H9 (cell line): ENCODE measurements around the gene RPS6KA6. TPM values are rescaled to one million over a fixed set of nuclear protein-coding genes. Genes with fewer than 3 reads are reported as not detected.

Source experiments
- DNase-seq: peaks from one replicate; pipeline ENCODE4 v3.0.0-alpha.2; 2017
- H2AFZ ChIP-seq: one replicate; pipeline ENCODE4 v1.6.1; 2013; ENCODE audit warnings: mild to moderate bottlenecking, low read length, control low read depth, moderate library complexity
- H2AK5ac ChIP-seq: 2 replicates; pipeline ENCODE4 v1.6.1; 2013; ENCODE audit warnings: low read length, control low read depth, mixed read lengths; ENCODE audit not compliant: insufficient read length
- H2BK120ac ChIP-seq: one replicate; pipeline ENCODE4 v1.6.1; 2013; ENCODE audit warnings: low read depth, mild to moderate bottlenecking, low read length, control low read depth, inconsistent platforms; ENCODE audit not compliant: poor library complexity, severe bottlenecking
- H2BK12ac ChIP-seq: 2 replicates; pipeline ENCODE4 v1.6.1; 2013; ENCODE audit warnings: low read length, control low read depth, mixed read lengths, low read depth; ENCODE audit not compliant: insufficient read length
- H2BK15ac ChIP-seq: 2 replicates; pipeline ENCODE4 v1.6.1; 2013; ENCODE audit warnings: low read depth, low read length, control low read depth
- H2BK20ac ChIP-seq: one replicate; pipeline ENCODE4 v1.6.1; 2013; ENCODE audit warnings: low read depth, mild to moderate bottlenecking, low read length, control low read depth, inconsistent platforms; ENCODE audit not compliant: poor library complexity, severe bottlenecking
- H2BK5ac ChIP-seq: 2 replicates; pipeline ENCODE4 v1.6.1; 2013; ENCODE audit warnings: low read length, control low read depth, mixed read lengths; ENCODE audit not compliant: insufficient read length
- H3K14ac ChIP-seq: 2 replicates; pipeline ENCODE4 v1.6.1; 2013; ENCODE audit warnings: low read length, control low read depth; ENCODE audit not compliant: insufficient read depth
- H3K18ac ChIP-seq: 2 replicates; pipeline ENCODE4 v1.6.1; 2013; ENCODE audit warnings: low read depth, mild to moderate bottlenecking, mixed read lengths, low read length, control low read depth; ENCODE audit not compliant: insufficient read length
- H3K23ac ChIP-seq: 2 replicates; pipeline ENCODE4 v1.6.1; 2013; ENCODE audit warnings: low read length, control low read depth, mixed read lengths, low read depth; ENCODE audit not compliant: insufficient read length
- H3K23me2 ChIP-seq: 2 replicates; pipeline ENCODE4 v1.6.1; 2013; ENCODE audit warnings: low read depth, mild to moderate bottlenecking, mixed read lengths, low read length, control low read depth; ENCODE audit not compliant: insufficient read length, poor library complexity, severe bottlenecking
- H3K27ac ChIP-seq: 2 replicates; pipeline ENCODE4 v1.5.1; 2013; ENCODE audit warnings: low read length, control low read depth, mixed read lengths, low read depth; ENCODE audit not compliant: insufficient read length
- H3K27me3 ChIP-seq: 2 replicates; pipeline ENCODE4 v1.6.1; 2013; ENCODE audit warnings: low read length, control low read depth, inconsistent platforms; ENCODE audit not compliant: insufficient read depth
- H3K4ac ChIP-seq: 2 replicates; pipeline ENCODE4 v1.6.1; 2013; ENCODE audit warnings: low read depth, mild to moderate bottlenecking, control low read depth, inconsistent platforms, low read length, moderate library complexity
- H3K4me1 ChIP-seq: 2 replicates; pipeline ENCODE4 v1.6.1; 2013; ENCODE audit warnings: low read length, control low read depth, inconsistent platforms; ENCODE audit not compliant: insufficient read depth
- H3K4me2 ChIP-seq: 2 replicates; pipeline ENCODE4 v1.6.1; 2013; ENCODE audit warnings: low read length, control low read depth, mixed read lengths; ENCODE audit not compliant: insufficient read length, insufficient read depth
- H3K56ac ChIP-seq: 2 replicates; pipeline ENCODE4 v1.6.1; 2013; ENCODE audit warnings: low read depth, mild to moderate bottlenecking, mixed read lengths, low read length, control low read depth; ENCODE audit not compliant: insufficient read length
- H3K79me1 ChIP-seq: 2 replicates; pipeline ENCODE4 v1.6.1; 2013; ENCODE audit warnings: low read depth, mild to moderate bottlenecking, moderate library complexity, low read length, control low read depth, inconsistent platforms; ENCODE audit not compliant: insufficient read depth, poor library complexity, severe bottlenecking
- H3K79me2 ChIP-seq: 2 replicates; pipeline ENCODE4 v1.6.1; 2013; ENCODE audit warnings: low read length, control low read depth, inconsistent platforms; ENCODE audit not compliant: insufficient read depth
- H3K9ac ChIP-seq: 2 replicates; pipeline ENCODE4 v1.6.1; 2013; ENCODE audit warnings: low read length, control low read depth, mixed read lengths; ENCODE audit not compliant: insufficient read length; ENCODE audit errors: extremely low read depth
- H3K9me3 ChIP-seq: one replicate; pipeline ENCODE4 v1.6.1; 2013; ENCODE audit warnings: low read depth, low read length, inconsistent platforms; ENCODE audit not compliant: control insufficient read depth
- H3T11ph ChIP-seq: one replicate; pipeline ENCODE4 v1.6.1; 2013; ENCODE audit warnings: mild to moderate bottlenecking, low read length, control low read depth, inconsistent platforms
- H4K20me1 ChIP-seq: one replicate; pipeline ENCODE4 v1.6.1; 2013; ENCODE audit not compliant: control insufficient read depth, insufficient read length, insufficient read depth
- H4K5ac ChIP-seq: 2 replicates; pipeline ENCODE4 v1.6.1; 2013; ENCODE audit warnings: low read depth, mild to moderate bottlenecking, mixed read lengths, low read length, control low read depth; ENCODE audit not compliant: insufficient read length
- H4K8ac ChIP-seq: replicated peaks from 2 replicates; pipeline ENCODE4 v1.6.1; 2013; ENCODE audit warnings: low read length, control low read depth, mixed read lengths, low read depth; ENCODE audit not compliant: insufficient read length
- H4K91ac ChIP-seq: 2 replicates; pipeline ENCODE4 v1.6.1; 2013; ENCODE audit warnings: low read depth, mild to moderate bottlenecking, moderate library complexity, mixed read lengths, low read length, control low read depth; ENCODE audit not compliant: insufficient read length
- H3K27ac Mint-ChIP-seq, 3 experiments: 2 replicates in 2 of 3; 3 replicates in 1 of 3; pipeline ENCODE4 v1.8.0; 2020 to 2021; ENCODE audit warnings: mixed read lengths in 3 of 3, mild to moderate bottlenecking in 1 of 3, moderate library complexity in 1 of 3
- H3K27me3 Mint-ChIP-seq: 2 replicates; pipeline ENCODE4 v1.8.0; 2021; ENCODE audit warnings: low read depth, mild to moderate bottlenecking, moderate library complexity, mixed read lengths
- H3K36me3 Mint-ChIP-seq, 3 experiments: 2 replicates in 2 of 3; 3 replicates in 1 of 3; pipeline ENCODE4 v1.8.0; 2020 to 2021; ENCODE audit warnings: low read depth in 3 of 3, mixed read lengths in 3 of 3; ENCODE audit not compliant: insufficient read depth in 1 of 3
- H3K4me1 Mint-ChIP-seq, 2 experiments: 2 replicates each; pipeline ENCODE4 v1.8.0; 2020; ENCODE audit warnings: mixed read lengths in 2 of 2
- H3K4me3 Mint-ChIP-seq, 2 experiments: 2 replicates in 1 of 2; 3 replicates in 1 of 2; pipeline ENCODE4 v1.8.0; 2020 to 2021; ENCODE audit warnings: mild to moderate bottlenecking in 2 of 2, mixed read lengths in 2 of 2, moderate library complexity in 1 of 2
- H3K9me3 Mint-ChIP-seq, 2 experiments: 2 replicates in 1 of 2; 3 replicates in 1 of 2; pipeline ENCODE4 v1.8.0; 2020; ENCODE audit warnings: mild to moderate bottlenecking in 2 of 2, mixed read lengths in 2 of 2, moderate library complexity in 1 of 2
- WGBS: extraction: QIAGEN DNeasy Blood & Tissue Kit; methylation state at CpG from one replicate; pipeline ENCODE4 v1.1.7; 2013; ENCODE audit warnings: missing lambda C conversion rate, low lambda C conversion rate, mixed read lengths; ENCODE audit not compliant: insufficient read length; ENCODE audit errors: extremely low coverage; 5-methylcytosine and 5-hydroxymethylcytosine counted together
- total RNA-seq: library from RNA; stranded (reverse); gene quantifications from 2 replicates; pipeline ENCODE4 v1.2.1, GENCODE V29; 2021
- TF ChIP-seq, protein P1 (sequence below): fragments of 200-600 bp; sonication (generic); conservative IDR thresholded peaks from 3 replicates; pipeline ENCODE4 v1.8.0; 2021; ENCODE audit warnings: antibody characterized with exemption, mild to moderate bottlenecking

RPS6KA6 gene
- total RNA-seq, 1 experiment from 2014 or later, result 12.1 TPM

DNA sequence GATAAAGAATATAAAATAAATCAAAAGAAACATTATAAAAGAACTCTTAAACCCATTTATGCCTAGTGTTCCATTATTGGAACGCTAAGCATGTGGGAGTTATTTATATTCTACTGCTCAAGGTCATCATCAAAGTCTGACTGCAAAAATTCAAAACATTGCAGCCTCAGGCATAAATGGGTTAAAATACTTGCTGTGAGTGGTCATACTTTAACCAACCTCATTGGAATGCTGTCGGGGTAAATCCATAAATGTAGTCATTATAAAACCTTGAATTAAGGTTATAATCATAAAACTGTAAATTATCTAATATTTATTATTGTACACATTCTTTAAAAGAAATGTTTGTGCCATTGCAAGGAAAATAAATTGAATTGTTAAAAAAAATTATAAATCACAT lies 55.0 kb downstream of the RPS6KA6 start:
- H2AFZ ChIP-seq, result no peak overlapping the region
- no peak overlapping the region for H2BK12ac ChIP-seq
- H3K23ac ChIP-seq, result no peak overlapping the region
- H4K8ac ChIP-seq, result no peak overlapping the region
- H3K18ac ChIP-seq, result no peak overlapping the region
- H2BK20ac ChIP-seq, result no peak overlapping the region
- H2BK5ac ChIP-seq, result no peak overlapping the region
- TF ChIP-seq, protein P1, sequence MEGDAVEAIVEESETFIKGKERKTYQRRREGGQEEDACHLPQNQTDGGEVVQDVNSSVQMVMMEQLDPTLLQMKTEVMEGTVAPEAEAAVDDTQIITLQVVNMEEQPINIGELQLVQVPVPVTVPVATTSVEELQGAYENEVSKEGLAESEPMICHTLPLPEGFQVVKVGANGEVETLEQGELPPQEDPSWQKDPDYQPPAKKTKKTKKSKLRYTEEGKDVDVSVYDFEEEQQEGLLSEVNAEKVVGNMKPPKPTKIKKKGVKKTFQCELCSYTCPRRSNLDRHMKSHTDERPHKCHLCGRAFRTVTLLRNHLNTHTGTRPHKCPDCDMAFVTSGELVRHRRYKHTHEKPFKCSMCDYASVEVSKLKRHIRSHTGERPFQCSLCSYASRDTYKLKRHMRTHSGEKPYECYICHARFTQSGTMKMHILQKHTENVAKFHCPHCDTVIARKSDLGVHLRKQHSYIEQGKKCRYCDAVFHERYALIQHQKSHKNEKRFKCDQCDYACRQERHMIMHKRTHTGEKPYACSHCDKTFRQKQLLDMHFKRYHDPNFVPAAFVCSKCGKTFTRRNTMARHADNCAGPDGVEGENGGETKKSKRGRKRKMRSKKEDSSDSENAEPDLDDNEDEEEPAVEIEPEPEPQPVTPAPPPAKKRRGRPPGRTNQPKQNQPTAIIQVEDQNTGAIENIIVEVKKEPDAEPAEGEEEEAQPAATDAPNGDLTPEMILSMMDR, result no peak
- DNase-seq, result no peak
- no peak overlapping the region for H3K4me2 ChIP-seq
- no peaks in the 10 kb centered on the region for H3K27me3 Mint-ChIP-seq
- no peak overlapping the region for H4K5ac ChIP-seq
- no peak overlapping the region for H2BK15ac ChIP-seq
- H3K27ac Mint-ChIP-seq, result no peak overlapping the region
- H3T11ph ChIP-seq, result no peak overlapping the region
- no peaks in the 10 kb centered on the region for H3K23me2 ChIP-seq
- H3K9me3 Mint-ChIP-seq, result peaks cover 18 to 33% of the 10 kb centered on the region in 2 experiments; a peak in 4 of 5 replicates
- H3K9ac ChIP-seq, result no peak overlapping the region
- no peak overlapping the region for H3K4me3 Mint-ChIP-seq
- WGBS, result no CpG with 5 or more reads among the region's 2 CpGs
- H4K20me1 ChIP-seq, result no peaks in the 10 kb centered on the region
- no peak overlapping the region for H2BK120ac ChIP-seq
- no peaks in the 10 kb centered on the region for H3K79me1 ChIP-seq
- H3K4me1 ChIP-seq, result no peaks in the 10 kb centered on the region
- H3K79me2 ChIP-seq, result no peaks in the 10 kb centered on the region
- no peak overlapping the region for H4K91ac ChIP-seq
- no peaks in the 10 kb centered on the region for H3K4me1 Mint-ChIP-seq
- peaks cover 0 to 3% (median 2%) of the 10 kb centered on the region in 3 experiments; a peak in 4 of 7 replicates for H3K36me3 Mint-ChIP-seq
- no peak overlapping the region for H3K14ac ChIP-seq
- no peak overlapping the region for H2AK5ac ChIP-seq
- H3K27me3 ChIP-seq, result no peaks in the 10 kb centered on the region
- no peak overlapping the region for H3K56ac ChIP-seq
- no peak overlapping the region for H3K4ac ChIP-seq
- H3K27ac ChIP-seq, result no peak overlapping the region
- H3K9me3 ChIP-seq, result no peaks in the 10 kb centered on the region
